Cardiac fibroblast (primary cell): ENCODE results near the gene FHOD3.

Experiments
- DNase-seq, 2 donors: peaks; one replicate each; pipeline versions ENCODE4 v3.0.0 to v3.0.0-alpha.2; 2010; ENCODE audit warnings: low read depth in 2 of 2
- H3K4me3 ChIP-seq, 2 donors: replicated peaks in 1 of 2; 1 replicate in 1 of 2; 2 replicates in 1 of 2; pipeline ENCODE4 v1.5.1; 2011; ENCODE audit warnings: low read depth in 2 of 2, low read length in 2 of 2, mild to moderate bottlenecking in 2 of 2, moderate library complexity in 1 of 2
- CTCF ChIP-seq: IDR thresholded peaks from one replicate; pipeline ENCODE4 v1.5.1; 2011; ENCODE audit warnings: low read depth, mild to moderate bottlenecking, low read length, inconsistent platforms

FHOD3 gene

GRCh38 chr18:36560187-36560586, 262.7 kb downstream of the FHOD3 start:
- no peak overlapping the region for H3K4me3 ChIP-seq
- DNase-seq: no peak
- TF ChIP-seq CTCF: no peak

GRCh38 chr18:36561046-36561445, 263.5 kb downstream of the FHOD3 start:
- no peak overlapping the region for H3K4me3 ChIP-seq
- no peak for DNase-seq
- TF ChIP-seq CTCF: no peak

GRCh38 chr18:36564841-36565240, 267.3 kb downstream of the FHOD3 start:
- DNase-seq: no peak
- TF ChIP-seq CTCF: no peak
- H3K4me3 ChIP-seq: no peak overlapping the region

- no peak for DNase-seq
- no peak for TF ChIP-seq CTCF
- no peak overlapping the region for H3K4me3 ChIP-seq
Measured at GRCh38 chr18:36567800-36568199, 270.3 kb downstream of the FHOD3 start.

GRCh38 chr18:36568487-36568886, 271.0 kb downstream of the FHOD3 start:
- DNase-seq: no peak
- H3K4me3 ChIP-seq: no peak overlapping the region

GRCh38 chr18:36572135-36572856, 274.8 kb downstream of the FHOD3 start:
- peak; percentile 61 for TF ChIP-seq CTCF
- peak; percentile 68 to 73 for DNase-seq
- no peak overlapping the region for H3K4me3 ChIP-seq

More at GRCh38 chr18:36568487-36568886, 271.0 kb downstream of the FHOD3 start:
- no peak for TF ChIP-seq CTCF

- no peak for DNase-seq
- TF ChIP-seq CTCF: no peak
- H3K4me3 ChIP-seq: no peak overlapping the region
Measured at GRCh38 chr18:36576339-36576738, 278.8 kb downstream of the FHOD3 start.
